WTC11 (cell line): ENCODE results near the gene SCYGR1. TPM values are rescaled to one million over a fixed set of nuclear protein-coding genes. Genes with fewer than 3 reads are reported as not detected.
A peak's percentile ranks its signal among the peaks of the same experiment; 100 is the strongest.

Source experiments
- ATAC-seq: fragments of 200-7000 bp; cut with Tn5 transposase; 2 replicates; pipeline ENCODE4 v1.10.0; 2021; ENCODE audit warnings: mild to moderate bottlenecking, moderate library complexity
- CTCF ChIA-PET: fragments of 300-600 bp; sonication (Branson Sonifier 250); formaldehyde crosslinking; loops from one replicate; lab custom pipeline; 2021; ENCODE audit warnings: antibody characterized with exemption; lab: Charles Lee
- POLR2A ChIA-PET: fragments of 350-600 bp; sonication (Branson Sonifier 250); formaldehyde crosslinking; loops from one replicate; lab custom pipeline; 2021; ENCODE audit warnings: antibody characterized with exemption; lab: Charles Lee
- DNase-seq: peaks from one replicate; pipeline ENCODE4 v3.0.0; 2021; ENCODE audit warnings: low spot score
- H3K27ac Mint-ChIP-seq: 2 replicates; pipeline ENCODE4 v1.8.0; 2021; ENCODE audit warnings: mixed read lengths
- H3K27me3 Mint-ChIP-seq: 2 replicates; pipeline ENCODE4 v1.8.0; 2021; ENCODE audit warnings: low read depth, mild to moderate bottlenecking, moderate library complexity, mixed read lengths
- H3K36me3 Mint-ChIP-seq: 2 replicates; pipeline ENCODE4 v1.8.0; 2021; ENCODE audit warnings: mixed read lengths
- H3K4me1 Mint-ChIP-seq: 2 replicates; pipeline ENCODE4 v1.8.0; 2022; ENCODE audit warnings: mixed read lengths
- H3K4me3 Mint-ChIP-seq: 2 replicates; pipeline ENCODE4 v1.8.0; 2021; ENCODE audit warnings: mild to moderate bottlenecking, moderate library complexity, mixed read lengths
- H3K9me3 Mint-ChIP-seq: 2 replicates; pipeline ENCODE4 v1.8.0; 2021; ENCODE audit warnings: mixed read lengths
- ARID4B ChIP-seq: sonication (generic); formaldehyde crosslinking; IDR thresholded peaks from 2 replicates; pipeline ENCODE4 v1.8.0; 2023; ENCODE audit warnings: missing genetic modification reagents, mild to moderate bottlenecking, borderline replicate concordance
- ATF3 ChIP-seq: sonication (generic); formaldehyde crosslinking; conservative IDR thresholded peaks from 2 replicates; pipeline ENCODE4 v1.8.1; 2022; ENCODE audit warnings: mild to moderate bottlenecking, missing genetic modification reagents
- CREM ChIP-seq: sonication (generic); formaldehyde crosslinking; IDR thresholded peaks from 2 replicates; pipeline ENCODE4 v1.8.1; 2022; ENCODE audit warnings: mild to moderate bottlenecking, missing genetic modification reagents, moderate library complexity
- E2F4 ChIP-seq: sonication (generic); formaldehyde crosslinking; IDR thresholded peaks from 2 replicates; pipeline ENCODE4 v1.8.1; 2022; ENCODE audit warnings: low read depth, mild to moderate bottlenecking, moderate library complexity, missing genetic modification reagents, borderline replicate concordance
- E2F5 ChIP-seq: sonication (generic); formaldehyde crosslinking; IDR thresholded peaks from 2 replicates; pipeline ENCODE4 v1.8.1; 2022; ENCODE audit warnings: mild to moderate bottlenecking, moderate library complexity, missing genetic modification reagents
- FOXJ3 ChIP-seq: sonication (generic); formaldehyde crosslinking; IDR thresholded peaks from 2 replicates; pipeline ENCODE4 v1.9.0; 2021; ENCODE audit warnings: missing genetic modification reagents, mild to moderate bottlenecking, borderline replicate concordance
- HMGA2 ChIP-seq: fragments of 250-450 bp; sonication (Bioruptor Pico); IDR thresholded peaks from 2 replicates; pipeline ENCODE4 v1.4.0; 2021; ENCODE audit warnings: mild to moderate bottlenecking, moderate library complexity
- KAT7 ChIP-seq: sonication (generic); formaldehyde crosslinking; IDR thresholded peaks from 2 replicates; pipeline ENCODE4 v1.8.1; 2023; ENCODE audit warnings: missing genetic modification reagents, mild to moderate bottlenecking, borderline replicate concordance
- NFYB ChIP-seq: sonication (generic); formaldehyde crosslinking; conservative IDR thresholded peaks from 2 replicates; pipeline ENCODE4 v1.8.0; 2022; ENCODE audit warnings: low read depth, missing genetic modification reagents
- NR2C2 ChIP-seq: sonication (generic); formaldehyde crosslinking; IDR thresholded peaks from 2 replicates; pipeline ENCODE4 v1.8.0; 2022; ENCODE audit warnings: mild to moderate bottlenecking, missing genetic modification reagents
- SMAD3 ChIP-seq: sonication (generic); formaldehyde crosslinking; IDR thresholded peaks from 2 replicates; pipeline ENCODE4 v1.8.0; 2022; ENCODE audit warnings: missing genetic modification reagents, mild to moderate bottlenecking, borderline replicate concordance
- TEAD1 ChIP-seq: sonication (generic); formaldehyde crosslinking; IDR thresholded peaks from 2 replicates; pipeline ENCODE4 v1.8.0; 2022; ENCODE audit warnings: mild to moderate bottlenecking, missing genetic modification reagents
- TP53 ChIP-seq: sonication (generic); formaldehyde crosslinking; IDR thresholded peaks from 2 replicates; pipeline ENCODE4 v1.8.1; 2023; ENCODE audit warnings: mild to moderate bottlenecking, missing genetic modification reagents
- USF1 ChIP-seq: sonication (generic); formaldehyde crosslinking; IDR thresholded peaks from 2 replicates; pipeline ENCODE4 v1.8.0; 2022; ENCODE audit warnings: mild to moderate bottlenecking, missing genetic modification reagents
- ZNF138 ChIP-seq: sonication (generic); formaldehyde crosslinking; conservative IDR thresholded peaks from 2 replicates; pipeline ENCODE4 v1.8.1; 2022; ENCODE audit warnings: mild to moderate bottlenecking, moderate library complexity, missing genetic modification reagents
- ZNF263 ChIP-seq: sonication (generic); formaldehyde crosslinking; IDR thresholded peaks from 2 replicates; pipeline ENCODE4 v1.8.1; 2022; ENCODE audit warnings: low read depth, mild to moderate bottlenecking, moderate library complexity, missing genetic modification reagents
- ZNF416 ChIP-seq: fragments of 250-450 bp; sonication (Bioruptor Pico); IDR thresholded peaks from 2 replicates; pipeline ENCODE4 v1.9.0; 2021; ENCODE audit warnings: mild to moderate bottlenecking, inconsistent platforms
- ZNF423 ChIP-seq: fragments of 250-450 bp; sonication (Bioruptor Pico); IDR thresholded peaks from 2 replicates; pipeline ENCODE4 v2.1.2; 2022; ENCODE audit warnings: mild to moderate bottlenecking, moderate library complexity
- ZNF425 ChIP-seq: fragments of 250-450 bp; sonication (Bioruptor Pico); conservative IDR thresholded peaks from 2 replicates; pipeline ENCODE4 v1.9.0; 2021; ENCODE audit warnings: mild to moderate bottlenecking
- total RNA-seq: library from RNA; stranded (reverse); gene quantifications from 3 replicates; pipeline ENCODE4 v1.2.3, GENCODE V29; 2021

Gene SCYGR1
- total RNA-seq, 1 experiment from 2014 or later, result not detected

- Mint-ChIP-seq H3K27ac (no peak overlapping the region), H3K4me3 (no peak overlapping the region), H3K4me1 (peaks cover 12% of the 10 kb centered on the region)
- CTCF ChIA-PET, result no interaction called here
- no peak for TF ChIP-seq ARID4B
- TF ChIP-seq HMGA2 (CRISPR knock-in tag), result no peak
- no peak for TF ChIP-seq E2F5 (CRISPR knock-in tag)
- no peak for TF ChIP-seq ZNF263 (CRISPR knock-in tag)
- TF ChIP-seq SMAD3, result no peak
- TF ChIP-seq, all 79 proteins: peak for 0
- ATAC-seq (peak; percentile 50; the same call in 1 of the 2 replicates), DNase-seq (no peak)
- Mint-ChIP-seq H3K27me3 (no peaks in the 10 kb centered on the region), H3K36me3 (no peaks in the 10 kb centered on the region), H3K9me3 (no peaks in the 10 kb centered on the region)
- POLR2A ChIA-PET, result no interaction called here
Observed at GRCh38 chr2:227390468-227391256, 2.9 kb upstream of the SCYGR1 start.

GRCh38 chr2:227389661-227390060 lies 1.9 kb upstream of the SCYGR1 start:
- H3K4me3 Mint-ChIP-seq, result no peak overlapping the region
- no peak for TF ChIP-seq CREM (CRISPR knock-in tag)
- TF ChIP-seq HMGA2 (CRISPR knock-in tag), result peak; percentile 41; the same call in 1 of the 2 replicates
- no peak overlapping the region for H3K27ac Mint-ChIP-seq
- H3K4me1 Mint-ChIP-seq, result peaks cover 12% of the 10 kb centered on the region
- POLR2A ChIA-PET, result no interaction called here
- no peak for ATAC-seq
- no peaks in the 10 kb centered on the region for H3K9me3 Mint-ChIP-seq
- CTCF ChIA-PET, result no interaction called here
- no peaks in the 10 kb centered on the region for H3K27me3 Mint-ChIP-seq
- H3K36me3 Mint-ChIP-seq, result no peaks in the 10 kb centered on the region
- DNase-seq, result no peak

GRCh38 chr2:227389231-227389630 lies 1.5 kb upstream of the SCYGR1 start:
- no peaks in the 10 kb centered on the region for H3K27me3 Mint-ChIP-seq
- DNase-seq (no peak), ATAC-seq (no peak)
- POLR2A ChIA-PET, result no interaction called here
- CTCF ChIA-PET, result no interaction called here
- H3K9me3 Mint-ChIP-seq, result no peaks in the 10 kb centered on the region
- H3K4me3 Mint-ChIP-seq, result no peak overlapping the region
- no peak overlapping the region for H3K27ac Mint-ChIP-seq
- H3K36me3 Mint-ChIP-seq, result no peaks in the 10 kb centered on the region
- H3K4me1 Mint-ChIP-seq, result peaks cover 9% of the 10 kb centered on the region
- TF ChIP-seq SMAD3 (no peak), ZNF416 (CRISPR knock-in tag) (no peak), TEAD1 (CRISPR knock-in tag) (no peak), ZNF423 (CRISPR knock-in tag) (no peak), ZNF425 (CRISPR knock-in tag) (no peak), E2F4 (CRISPR knock-in tag) (no peak), KAT7 (no peak), FOXJ3 (CRISPR knock-in tag) (no peak), HMGA2 (CRISPR knock-in tag) (no peak), ZNF138 (CRISPR knock-in tag) (no peak), CREM (CRISPR knock-in tag) (no peak), USF1 (no peak), ATF3 (CRISPR knock-in tag) (no peak), NFYB (CRISPR knock-in tag) (no peak), TP53 (CRISPR knock-in tag) (no peak), NR2C2 (CRISPR knock-in tag) (no peak)
